Measurements from ENCODE around the gene TTC9. TPM values are rescaled to one million over a fixed set of nuclear protein-coding genes. Genes with fewer than 3 reads are reported as not detected.

Gene TTC9
- total RNA-seq, 3 donors from 2014 or later (not counting 1 experiment from before 2014, with no cell fraction given): 2.4 to 5.6 (median 3.8) TPM

DNA sequence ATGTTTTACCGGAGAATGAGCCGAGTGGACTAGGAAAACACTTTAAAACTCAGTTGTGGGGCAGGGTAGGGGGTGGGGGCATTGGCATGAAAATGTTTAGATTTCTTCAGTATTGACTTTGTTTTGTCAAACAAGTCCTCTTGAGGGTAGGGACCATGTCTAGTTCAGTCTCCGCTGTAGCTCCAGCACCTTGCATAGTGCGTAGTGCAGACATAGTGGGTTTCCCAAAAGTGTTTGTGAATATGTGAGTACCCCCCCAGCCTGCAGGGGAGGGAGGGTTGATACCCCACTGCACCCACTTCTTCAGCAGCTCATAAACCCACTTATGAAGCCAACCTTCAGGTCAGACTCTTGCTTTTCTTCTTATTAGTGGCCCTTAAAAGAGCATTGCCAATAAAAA, 71.4 kb downstream of the TTC9 start:
- H3K36me3 ChIP-seq (ENCODE audit: control insufficient read depth, insufficient read depth, low read length): no peaks in the 10 kb centered on the region
- DNase-seq (no peak), ATAC-seq (no peak)
- peaks cover 6 to 17% of the 10 kb centered on the region in 2 donors for H3K27me3 Mint-ChIP-seq (ENCODE audit: low read depth in 2 of 2)
- no peaks in the 10 kb centered on the region for H3K9me3 ChIP-seq (ENCODE audit: control insufficient read depth, insufficient read depth, low read length)
- peaks cover 0 to 5% of the 10 kb centered on the region in 2 donors for H3K4me1 Mint-ChIP-seq
- H3K4me3 ChIP-seq (ENCODE audit: low read length): no peak overlapping the region
- no peak overlapping the region for H3K4me3 Mint-ChIP-seq
- H3K27ac Mint-ChIP-seq: no peak overlapping the region
- WGBS (ENCODE audit: insufficient coverage): 92% methylated on average over 2 of the region's 4 CpGs
- no peak overlapping the region for H3K27ac ChIP-seq (ENCODE audit: low read length)
- TF ChIP-seq, protein P1, sequence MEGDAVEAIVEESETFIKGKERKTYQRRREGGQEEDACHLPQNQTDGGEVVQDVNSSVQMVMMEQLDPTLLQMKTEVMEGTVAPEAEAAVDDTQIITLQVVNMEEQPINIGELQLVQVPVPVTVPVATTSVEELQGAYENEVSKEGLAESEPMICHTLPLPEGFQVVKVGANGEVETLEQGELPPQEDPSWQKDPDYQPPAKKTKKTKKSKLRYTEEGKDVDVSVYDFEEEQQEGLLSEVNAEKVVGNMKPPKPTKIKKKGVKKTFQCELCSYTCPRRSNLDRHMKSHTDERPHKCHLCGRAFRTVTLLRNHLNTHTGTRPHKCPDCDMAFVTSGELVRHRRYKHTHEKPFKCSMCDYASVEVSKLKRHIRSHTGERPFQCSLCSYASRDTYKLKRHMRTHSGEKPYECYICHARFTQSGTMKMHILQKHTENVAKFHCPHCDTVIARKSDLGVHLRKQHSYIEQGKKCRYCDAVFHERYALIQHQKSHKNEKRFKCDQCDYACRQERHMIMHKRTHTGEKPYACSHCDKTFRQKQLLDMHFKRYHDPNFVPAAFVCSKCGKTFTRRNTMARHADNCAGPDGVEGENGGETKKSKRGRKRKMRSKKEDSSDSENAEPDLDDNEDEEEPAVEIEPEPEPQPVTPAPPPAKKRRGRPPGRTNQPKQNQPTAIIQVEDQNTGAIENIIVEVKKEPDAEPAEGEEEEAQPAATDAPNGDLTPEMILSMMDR (IDR thresholded peaks at IDR 0.05): no peak
- intact Hi-C loops (cut with micrococcal nuclease): loop anchor here (1.0 kb wide), 1 partner anchor 91 kb away; no protein-coding TSS in a partner anchor
- peaks cover 3% of the 10 kb centered on the region for H3K4me1 ChIP-seq (ENCODE audit: control insufficient read depth, insufficient read depth, low read length)
- no peaks in the 10 kb centered on the region for H3K36me3 Mint-ChIP-seq
- H3K27me3 ChIP-seq (ENCODE audit: control insufficient read depth, insufficient read depth, low read length): no peaks in the 10 kb centered on the region
- H3K9me3 Mint-ChIP-seq: no peaks in the 10 kb centered on the region

DNA sequence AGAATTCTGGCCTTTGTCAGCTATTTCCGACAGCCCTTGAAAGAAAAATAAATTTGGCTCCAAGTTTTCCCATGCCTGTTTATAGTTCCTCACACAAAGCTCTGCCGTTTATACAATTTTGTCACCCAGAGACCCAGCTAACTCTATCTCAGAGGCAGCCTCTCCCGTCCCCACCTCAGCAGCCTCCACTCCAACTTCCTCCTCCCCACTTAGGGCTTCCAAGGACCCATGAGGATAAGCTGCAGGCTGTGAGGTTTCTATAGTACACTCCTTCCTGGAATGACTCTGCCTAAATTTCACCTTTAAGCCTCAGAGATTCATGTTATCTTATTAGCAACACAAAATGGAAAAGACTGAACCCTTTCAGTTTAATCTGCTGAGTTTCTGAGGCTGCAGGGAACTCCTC, 71.8 kb downstream of the TTC9 start:
- intact Hi-C loops (cut with micrococcal nuclease): loop anchor here (1.0 kb wide), 1 partner anchor 91 kb away; no protein-coding TSS in a partner anchor
- H3K27ac Mint-ChIP-seq: no peak overlapping the region
- peaks cover 0 to 5% of the 10 kb centered on the region in 2 donors for H3K4me1 Mint-ChIP-seq
- DNase-seq (no peak), ATAC-seq (no peak)
- TF ChIP-seq, protein P1 (IDR thresholded peaks at IDR 0.05): no peak
- H3K27ac ChIP-seq (ENCODE audit: low read length): no peak overlapping the region
- peaks cover 6 to 17% of the 10 kb centered on the region in 2 donors for H3K27me3 Mint-ChIP-seq (ENCODE audit: low read depth in 2 of 2)
- peaks cover 3% of the 10 kb centered on the region for H3K4me1 ChIP-seq (ENCODE audit: control insufficient read depth, insufficient read depth, low read length)
- no peaks in the 10 kb centered on the region for H3K9me3 Mint-ChIP-seq
- WGBS (ENCODE audit: insufficient coverage): 72% methylated on average over 3 of the region's 3 CpGs
- no peak overlapping the region for H3K4me3 Mint-ChIP-seq
- H3K36me3 ChIP-seq (ENCODE audit: control insufficient read depth, insufficient read depth, low read length): no peaks in the 10 kb centered on the region
- no peaks in the 10 kb centered on the region for H3K9me3 ChIP-seq (ENCODE audit: control insufficient read depth, insufficient read depth, low read length)
- no peak overlapping the region for H3K4me3 ChIP-seq (ENCODE audit: low read length)
- no peaks in the 10 kb centered on the region for H3K27me3 ChIP-seq (ENCODE audit: control insufficient read depth, insufficient read depth, low read length)
- H3K36me3 Mint-ChIP-seq: no peaks in the 10 kb centered on the region

DNA sequence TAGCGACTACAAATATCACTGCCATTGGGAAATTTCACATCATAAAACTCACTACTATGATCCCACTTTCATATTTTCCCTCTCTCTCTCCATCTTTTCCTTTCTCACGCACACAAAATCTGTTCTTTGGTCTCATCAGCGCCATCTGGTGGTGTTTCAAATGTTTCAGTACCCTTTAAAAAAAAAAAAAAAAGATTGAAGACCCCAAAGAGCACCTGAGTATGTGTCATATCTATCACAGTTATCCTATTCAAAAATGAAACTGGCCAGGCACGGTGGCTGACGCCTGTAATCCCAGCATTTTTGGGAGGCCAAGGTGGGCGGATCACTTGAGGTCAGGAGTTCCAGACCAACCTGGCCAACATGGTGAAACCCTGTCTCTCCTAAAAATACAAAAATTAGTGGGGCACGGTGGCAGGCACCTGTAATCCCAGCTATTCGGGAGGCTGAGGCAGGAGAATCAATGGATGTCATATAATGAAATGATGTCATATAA, 72.4 kb downstream of the TTC9 start:
- peaks cover 3% of the 10 kb centered on the region for H3K4me1 ChIP-seq (ENCODE audit: control insufficient read depth, insufficient read depth, low read length)
- H3K27me3 ChIP-seq (ENCODE audit: control insufficient read depth, insufficient read depth, low read length): no peaks in the 10 kb centered on the region
- DNase-seq (peak; percentile 18 to 85), ATAC-seq (no peak)
- peaks cover 0 to 5% of the 10 kb centered on the region in 2 donors for H3K4me1 Mint-ChIP-seq
- no peaks in the 10 kb centered on the region for H3K9me3 ChIP-seq (ENCODE audit: control insufficient read depth, insufficient read depth, low read length)
- 22% methylated on average over 8 of the region's 8 CpGs for WGBS (ENCODE audit: insufficient coverage)
- H3K27ac ChIP-seq (ENCODE audit: low read length): no peak overlapping the region
- no peaks in the 10 kb centered on the region for H3K9me3 Mint-ChIP-seq
- TF ChIP-seq, protein P1 (IDR thresholded peaks at IDR 0.05): peak; percentile 79
- no peak overlapping the region for H3K4me3 ChIP-seq (ENCODE audit: low read length)
- no peaks in the 10 kb centered on the region for H3K36me3 Mint-ChIP-seq
- H3K27ac Mint-ChIP-seq: no peak overlapping the region
- H3K27me3 Mint-ChIP-seq (ENCODE audit: low read depth in 2 of 2): peaks cover 6 to 17% of the 10 kb centered on the region in 2 donors
- intact Hi-C loops (cut with micrococcal nuclease): no loop called here
- no peak overlapping the region for H3K4me3 Mint-ChIP-seq
- no peaks in the 10 kb centered on the region for H3K36me3 ChIP-seq (ENCODE audit: control insufficient read depth, insufficient read depth, low read length)

DNA sequence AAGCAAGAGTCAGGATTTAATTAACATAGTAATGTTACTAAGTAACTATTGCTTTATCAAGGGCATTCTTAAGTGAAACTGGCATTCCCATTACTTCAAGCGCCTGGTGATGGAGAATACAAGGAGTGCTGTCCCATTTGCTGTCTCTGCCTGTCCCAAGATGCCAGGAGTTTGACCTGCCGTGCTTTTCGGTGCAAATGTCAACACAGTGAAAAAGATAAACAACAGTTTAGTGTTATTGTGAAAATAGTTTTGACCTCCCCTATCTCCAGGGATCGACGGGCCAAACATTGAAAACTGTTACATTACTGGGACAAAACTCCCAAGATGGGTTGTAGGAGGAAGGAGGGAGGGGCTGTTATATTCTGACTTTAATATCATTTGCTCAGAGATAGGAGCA, 74.8 kb downstream of the TTC9 start:
- H3K4me1 ChIP-seq (ENCODE audit: control insufficient read depth, insufficient read depth, low read length): peaks cover 3% of the 10 kb centered on the region
- 89% methylated on average over 3 of the region's 5 CpGs for WGBS (ENCODE audit: insufficient coverage)
- no peaks in the 10 kb centered on the region for H3K36me3 Mint-ChIP-seq
- H3K27me3 Mint-ChIP-seq (ENCODE audit: low read depth in 2 of 2): peaks cover 3 to 17% of the 10 kb centered on the region in 2 donors
- no peak for ATAC-seq
- no peaks in the 10 kb centered on the region for H3K9me3 Mint-ChIP-seq
- H3K27ac Mint-ChIP-seq: no peak overlapping the region
- intact Hi-C loops (cut with micrococcal nuclease): no loop called here
- no peak for DNase-seq
- H3K9me3 ChIP-seq (ENCODE audit: control insufficient read depth, insufficient read depth, low read length): no peaks in the 10 kb centered on the region
- H3K27ac ChIP-seq (ENCODE audit: low read length): no peak overlapping the region
- H3K36me3 ChIP-seq (ENCODE audit: control insufficient read depth, insufficient read depth, low read length): no peaks in the 10 kb centered on the region
- no peaks in the 10 kb centered on the region for H3K27me3 ChIP-seq (ENCODE audit: control insufficient read depth, insufficient read depth, low read length)
- no peak overlapping the region for H3K4me3 ChIP-seq (ENCODE audit: low read length)
- TF ChIP-seq, protein P1 (IDR thresholded peaks at IDR 0.05): no peak
- H3K4me3 Mint-ChIP-seq: no peak overlapping the region
- peaks cover 0 to 5% of the 10 kb centered on the region in 2 donors for H3K4me1 Mint-ChIP-seq
